ENCODE data around the gene CCNL2.
A peak's percentile ranks its signal among the peaks of the same experiment; 100 is the strongest.

Gene CCNL2

GRCh38 chr1:1399187-1399871 lies at the start of gene CCNL2 (continued):
- 0 out of 2 replicates have a peak, but pooled peaks have one; percentile 16 for TF ChIP-seq ZNF239 (tag by site-specific recombination; IDR thresholded peaks at IDR 0.05)
- no peak for TF ChIP-seq KLF7 (tag by site-specific recombination; IDR thresholded peaks at IDR 0.05; ENCODE audit: borderline replicate concordance)
- TF ChIP-seq ZNF324 (tag by site-specific recombination; IDR thresholded peaks at IDR 0.05), result peak; percentile 76
- TF ChIP-seq ZNF114 (tag by site-specific recombination; IDR thresholded peaks at IDR 0.05), result no peak
- no peak for TF ChIP-seq ZNF302 (tag by site-specific recombination; IDR thresholded peaks at IDR 0.05; ENCODE audit: low read depth)
- no peak for TF ChIP-seq ZNF658 (tag by site-specific recombination; IDR thresholded peaks at IDR 0.05)
- peak; percentile 46; the same call in 1 of the 2 replicates for TF ChIP-seq WT1 (tag by site-specific recombination; IDR thresholded peaks at IDR 0.05)
- TF ChIP-seq ZNF266 (tag by site-specific recombination; IDR thresholded peaks at IDR 0.05; ENCODE audit: low read depth), result no peak
- 0 out of 2 replicates have a peak, but pooled peaks have one; percentile 23 for TF ChIP-seq REST (tag by site-specific recombination; IDR thresholded peaks at IDR 0.05)
- TF ChIP-seq ZNF26 (tag by site-specific recombination; IDR thresholded peaks at IDR 0.05), result no peak
- peak; percentile 66; the same call in 1 of the 2 replicates for TF ChIP-seq SP7 (tag by site-specific recombination; IDR thresholded peaks at IDR 0.05)
- no peak for TF ChIP-seq IKZF3 (tag by site-specific recombination; IDR thresholded peaks at IDR 0.05)
- TF ChIP-seq ZNF221 (tag by site-specific recombination; IDR thresholded peaks at IDR 0.05; ENCODE audit: borderline replicate concordance), result no peak
- TF ChIP-seq GLIS2 (tag by site-specific recombination; IDR thresholded peaks at IDR 0.05), result peak; percentile 92; the same call in 1 of the 2 replicates
- TF ChIP-seq ZBTB6 (tag by site-specific recombination; IDR thresholded peaks at IDR 0.05), result no peak
- TF ChIP-seq HOXA7 (CRISPR knock-in tag; IDR thresholded peaks at IDR 0.05; ENCODE audit: borderline replicate concordance), result no peak
- no peak for TF ChIP-seq ZNF707 (tag by site-specific recombination; IDR thresholded peaks at IDR 0.05)
- peak; percentile 66; the same call in 1 of the 2 replicates for TF ChIP-seq ZNF223 (tag by site-specific recombination; IDR thresholded peaks at IDR 0.05)
- TF ChIP-seq SP2 (tag by site-specific recombination; IDR thresholded peaks at IDR 0.05), result peak; percentile 99
- no peak for TF ChIP-seq ZNF623 (tag by site-specific recombination; IDR thresholded peaks at IDR 0.05)
- TF ChIP-seq ATF2 (tag by site-specific recombination; IDR thresholded peaks at IDR 0.05; ENCODE audit: low read depth), result no peak
- TF ChIP-seq RBAK (tag by site-specific recombination; IDR thresholded peaks at IDR 0.05), result no peak
- TF ChIP-seq ZNF518A (tag by site-specific recombination; conservative IDR thresholded peaks at IDR 0.05; ENCODE audit: low read depth), result 0 out of 2 replicates have a peak, but pooled peaks have one; percentile 44
- TF ChIP-seq ZNF843 (tag by site-specific recombination; IDR thresholded peaks at IDR 0.05), result peak; percentile 47; the same call in 1 of the 2 replicates
- no peak for TF ChIP-seq SALL2 (tag by site-specific recombination; IDR thresholded peaks at IDR 0.05; ENCODE audit: borderline replicate concordance)
- no peak for TF ChIP-seq ZNF155 (tag by site-specific recombination; IDR thresholded peaks at IDR 0.05)
- TF ChIP-seq ZNF423 (tag by site-specific recombination; IDR thresholded peaks at IDR 0.05), result peak; percentile 25; the same call in 1 of the 2 replicates
- TF ChIP-seq ZNF621 (tag by site-specific recombination; IDR thresholded peaks at IDR 0.05), result no peak
